ENCODE results near the gene CEP128.

Gene CEP128

DNA sequence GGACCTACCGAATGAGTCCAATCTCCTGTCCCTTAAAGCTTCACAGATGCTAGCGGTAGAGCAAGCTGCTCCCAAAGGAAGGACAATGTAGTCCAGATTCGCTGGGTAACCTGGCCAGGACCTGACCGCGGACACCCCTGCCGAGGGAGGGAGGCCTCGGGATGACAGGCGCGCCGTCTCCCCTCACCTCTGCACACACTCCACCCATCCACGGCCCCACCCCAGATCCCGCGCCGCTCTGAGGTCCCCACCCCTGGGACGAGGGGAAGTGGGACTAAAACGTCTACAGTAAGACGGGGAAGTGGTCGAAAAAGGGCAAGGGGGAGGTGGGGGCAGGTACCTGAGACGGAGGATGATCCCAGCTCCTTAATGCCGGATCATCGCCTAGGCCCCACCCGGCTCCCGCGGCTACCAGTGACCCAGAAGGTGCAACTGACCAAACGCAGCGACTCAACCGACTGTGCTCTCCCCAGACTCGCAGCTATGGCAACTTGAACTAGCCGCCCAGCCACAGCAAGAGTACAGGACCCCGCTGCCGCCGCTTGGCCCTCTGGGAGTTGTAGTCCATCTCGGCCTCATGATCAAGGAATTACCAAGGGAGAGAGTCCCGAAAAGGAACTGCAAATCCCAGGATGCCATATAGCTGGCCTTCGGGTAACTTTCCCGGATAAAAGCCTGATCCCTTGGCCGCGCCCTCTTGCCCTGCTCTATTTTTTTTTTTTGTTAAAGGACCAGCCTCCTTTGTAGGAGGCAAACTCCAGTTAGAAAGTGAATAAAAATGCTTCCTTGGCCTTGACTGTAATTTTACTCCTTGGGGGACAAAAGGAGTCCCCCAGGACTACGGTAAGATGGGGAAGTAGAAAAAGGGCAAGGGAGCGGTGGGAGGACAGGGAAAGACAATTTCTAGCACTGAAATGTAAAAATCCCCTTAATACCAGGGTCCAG lies at the start of gene CEP128:
CEP128 (minus strand) TSS at position 498 of the 945 bp plus-strand sequence.
- DNase-seq (ENCODE audit: low read depth in 2 of 2): peak; percentile 84 to 87

DNA sequence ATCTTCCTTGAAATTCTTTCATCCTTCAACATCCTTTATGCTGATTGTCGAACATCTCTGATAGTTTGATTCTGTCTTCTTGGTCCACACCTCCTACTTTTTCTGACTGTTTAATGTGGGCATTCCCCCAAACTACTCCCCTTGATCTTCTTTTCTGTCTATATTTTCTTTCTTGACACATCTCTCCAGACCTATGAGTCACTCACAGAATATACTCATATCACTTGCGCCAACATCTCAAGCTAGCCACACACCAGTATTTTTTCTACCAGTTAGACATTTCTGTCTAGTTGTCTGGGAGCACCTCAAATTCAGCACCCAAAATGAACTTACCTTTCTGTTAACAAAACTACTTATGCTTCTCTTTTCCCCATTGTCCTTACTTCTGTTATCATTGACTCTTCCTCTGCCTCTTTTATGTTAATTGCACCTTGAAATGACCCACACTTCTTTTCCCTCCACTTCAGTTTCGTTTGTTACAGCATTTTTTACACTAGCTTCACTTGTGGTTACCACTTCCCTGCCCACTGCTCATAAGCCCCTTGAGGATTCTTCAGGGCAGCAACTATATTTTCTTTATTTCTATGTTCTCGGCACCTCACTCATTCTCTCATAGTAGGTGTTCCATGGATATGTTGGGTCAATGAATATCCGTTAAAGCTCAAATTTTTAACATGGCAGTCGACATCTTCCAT lies 47.3 kb upstream of the CEP128 start:
- DNase-seq (ENCODE audit: low read depth in 2 of 2): no peak

DNA sequence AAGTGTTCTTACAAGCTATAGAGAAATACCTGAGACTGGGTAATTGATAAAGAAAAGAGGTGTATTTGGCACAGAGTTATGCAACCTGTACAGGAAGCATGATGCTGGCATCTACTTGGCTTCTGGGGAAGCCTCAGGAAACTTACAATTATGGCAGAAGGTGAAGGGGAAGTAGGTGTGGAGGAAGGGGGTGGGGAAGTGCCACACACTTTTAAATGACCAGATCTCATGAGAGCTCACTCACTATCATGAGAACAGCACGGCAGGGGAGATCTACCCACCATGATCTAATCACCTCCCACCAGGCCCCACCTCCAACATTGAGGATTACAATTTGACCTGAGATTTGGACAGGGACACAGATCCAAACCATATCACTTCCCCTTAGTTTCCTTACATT lies 46.7 kb upstream of the CEP128 start:
- no peak for DNase-seq (ENCODE audit: low read depth in 2 of 2)

DNA sequence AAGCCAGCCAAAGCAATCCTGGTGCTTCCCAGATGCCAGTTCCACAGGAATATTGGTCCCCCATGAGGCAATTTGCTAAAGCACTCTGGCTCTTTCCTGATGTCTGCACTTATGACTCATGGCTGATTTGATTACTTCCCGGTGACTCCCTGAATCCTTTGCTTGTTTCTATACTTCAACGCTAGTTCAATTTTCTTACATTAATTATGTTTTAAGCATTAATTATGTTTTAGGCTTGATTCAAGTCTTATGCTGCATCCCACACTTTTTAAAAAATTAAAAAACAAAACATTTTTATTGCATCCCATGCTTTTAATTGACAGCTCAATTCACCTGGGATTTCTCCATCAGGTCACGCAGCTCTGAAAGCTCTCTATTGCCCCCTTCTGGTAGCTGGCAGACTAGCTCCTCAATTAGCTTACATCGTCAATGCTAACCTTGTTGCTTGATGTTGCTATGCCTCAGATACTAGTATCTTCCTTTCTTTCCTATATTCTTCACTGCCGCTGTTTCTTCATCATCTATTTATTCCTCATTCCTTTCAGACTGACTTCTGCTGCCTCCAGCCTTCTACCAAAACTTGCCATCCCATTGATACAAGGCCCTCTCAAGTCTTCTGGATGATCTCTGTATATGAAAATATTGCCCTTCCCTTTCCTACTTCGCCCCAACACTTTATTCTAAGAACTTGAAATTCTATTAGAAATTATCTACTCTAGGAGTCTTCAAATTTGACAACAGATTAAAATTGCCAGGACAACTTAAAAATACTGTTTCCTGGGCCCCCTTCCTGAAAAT lies 45.9 kb upstream of the CEP128 start:
- peak; percentile 46 to 51 for DNase-seq (ENCODE audit: low read depth in 2 of 2)

DNA sequence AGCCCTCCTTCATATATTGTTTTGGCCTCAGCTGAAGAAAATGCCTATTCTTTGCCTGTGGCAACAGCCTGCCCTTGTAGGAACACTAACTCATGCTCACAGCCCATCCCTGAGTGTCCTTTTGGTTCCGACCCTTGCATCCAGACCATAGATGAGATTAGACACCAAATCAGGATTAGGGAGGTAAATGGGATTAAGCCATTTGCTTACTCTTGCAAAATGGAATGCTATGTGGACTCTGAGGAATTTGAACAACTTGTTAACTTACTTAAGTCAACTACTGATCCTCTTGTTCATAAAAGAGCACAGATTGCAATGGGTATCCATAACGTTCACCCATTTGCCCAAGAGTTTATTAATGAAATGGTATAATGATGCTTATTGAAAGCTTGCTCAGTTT lies 41.2 kb upstream of the CEP128 start:
- no peak for DNase-seq (ENCODE audit: low read depth in 2 of 2)

DNA sequence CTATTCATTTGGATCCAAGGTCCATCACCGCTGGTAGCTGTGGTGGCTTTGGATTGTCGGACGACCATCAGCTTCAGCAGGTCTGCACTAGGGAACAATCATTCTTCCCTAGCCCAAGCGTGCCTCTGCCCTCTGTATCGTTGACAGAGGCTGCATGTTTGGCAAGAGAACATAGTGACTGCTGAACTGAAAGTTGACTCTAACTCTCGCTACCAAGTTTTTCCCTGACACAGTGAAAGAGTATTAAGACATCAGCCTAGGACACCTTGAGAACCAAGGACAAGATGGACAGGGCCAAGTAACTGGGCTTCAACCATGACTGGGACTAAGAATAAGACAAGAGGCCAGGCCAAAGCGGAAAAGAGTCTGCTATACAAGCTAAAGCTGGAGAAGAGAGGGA lies 40.1 kb upstream of the CEP128 start:
- DNase-seq (ENCODE audit: low read depth in 2 of 2): no peak

DNA sequence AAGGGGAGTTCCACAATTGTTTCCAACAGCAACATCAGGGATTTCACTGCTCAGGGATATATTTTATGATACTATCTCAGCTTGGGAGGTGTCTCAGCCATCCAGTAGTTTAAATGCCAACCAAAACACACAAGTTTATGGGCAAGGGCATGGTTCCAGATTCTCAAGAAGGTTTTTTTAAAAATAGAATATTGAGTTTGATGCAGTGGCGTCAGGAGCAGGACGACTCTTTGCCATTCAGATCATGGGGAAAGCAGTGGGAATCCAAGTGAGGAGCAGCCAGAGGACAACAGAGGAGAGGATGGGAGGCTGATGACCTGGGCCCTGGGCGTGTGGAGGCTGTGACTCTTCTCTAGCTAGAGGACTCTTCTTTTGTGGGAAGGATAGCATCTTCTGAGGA lies 39.6 kb upstream of the CEP128 start:
- DNase-seq (ENCODE audit: low read depth in 2 of 2): no peak

DNA sequence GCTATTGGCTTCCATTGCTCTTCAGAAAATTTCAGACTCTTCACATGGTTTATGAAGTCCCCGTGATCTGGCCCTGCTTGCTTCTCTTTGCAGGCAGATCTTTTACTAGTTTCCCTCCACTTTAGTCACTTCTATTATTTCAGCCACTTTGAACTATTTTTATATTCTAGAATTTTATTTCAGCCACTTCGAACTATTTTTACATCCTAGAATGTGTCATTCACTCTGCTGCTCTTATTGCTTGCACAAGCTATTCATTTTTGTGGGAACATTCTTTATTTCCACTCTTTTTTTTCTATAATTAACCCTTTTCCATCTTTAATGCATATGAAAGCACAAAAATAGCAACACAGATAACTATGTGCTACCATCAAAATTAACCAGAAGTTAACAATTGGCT lies 38.4 kb upstream of the CEP128 start:
- DNase-seq (ENCODE audit: low read depth in 2 of 2): no peak

DNA sequence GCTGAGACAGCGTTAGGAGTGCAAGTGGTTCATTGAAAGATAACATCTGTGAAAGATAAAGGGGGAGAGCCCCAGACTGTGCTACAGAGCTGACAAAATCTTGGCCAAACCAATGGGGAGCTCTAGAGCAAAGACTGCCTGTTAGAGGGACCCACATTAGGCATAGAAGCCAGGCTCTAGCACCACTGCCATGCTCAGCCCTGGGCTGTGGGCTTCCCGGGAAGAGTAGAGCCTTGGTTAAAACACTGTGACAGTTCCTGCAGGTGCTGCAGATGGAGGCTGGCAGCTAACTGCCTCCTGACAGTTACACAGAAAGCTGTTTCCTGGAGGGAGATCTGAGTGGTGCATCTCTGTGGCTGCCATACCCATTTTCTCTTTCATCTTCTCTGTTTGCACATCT lies 36.9 kb upstream of the CEP128 start:
- no peak for DNase-seq (ENCODE audit: low read depth in 2 of 2)

DNA sequence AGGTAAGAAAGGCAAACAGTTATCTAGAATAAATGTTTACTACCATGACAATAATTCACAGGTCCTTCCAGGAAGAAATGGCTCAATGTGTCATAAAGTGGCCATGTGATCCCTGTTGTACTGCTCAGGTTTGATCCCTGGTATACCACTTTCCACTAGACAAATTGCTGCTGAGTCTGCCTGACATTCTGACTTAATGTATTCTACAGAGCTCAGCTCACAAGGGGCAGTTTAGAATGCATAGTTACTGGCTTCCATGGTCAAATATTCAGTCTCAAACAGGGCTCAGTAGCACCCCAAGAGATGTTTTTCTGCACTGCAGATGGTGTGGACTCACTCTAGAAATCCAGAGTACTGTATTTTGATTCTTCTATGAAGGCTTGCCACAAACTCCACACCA lies 35.7 kb upstream of the CEP128 start:
- DNase-seq (ENCODE audit: low read depth in 2 of 2): no peak

DNA sequence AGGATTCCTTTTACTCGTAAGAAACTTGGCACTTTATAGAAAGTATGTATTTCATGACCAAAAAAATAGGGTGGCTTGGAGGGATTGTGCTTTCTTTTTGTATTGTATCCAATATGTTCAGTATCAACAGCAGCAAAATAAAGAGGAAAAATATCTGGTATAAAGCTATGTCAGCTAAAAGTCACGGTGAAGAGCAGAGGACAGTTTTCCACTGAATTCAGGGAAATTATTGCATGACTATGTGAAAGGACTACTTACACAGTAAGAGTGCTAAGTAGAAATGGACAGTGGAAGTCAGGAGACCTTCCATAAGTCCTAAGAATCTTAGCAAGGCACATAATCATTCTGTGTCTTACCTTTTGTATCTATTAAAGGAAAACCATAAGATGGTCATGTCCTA lies 33.1 kb upstream of the CEP128 start:
- no peak for DNase-seq (ENCODE audit: low read depth in 2 of 2)

DNA sequence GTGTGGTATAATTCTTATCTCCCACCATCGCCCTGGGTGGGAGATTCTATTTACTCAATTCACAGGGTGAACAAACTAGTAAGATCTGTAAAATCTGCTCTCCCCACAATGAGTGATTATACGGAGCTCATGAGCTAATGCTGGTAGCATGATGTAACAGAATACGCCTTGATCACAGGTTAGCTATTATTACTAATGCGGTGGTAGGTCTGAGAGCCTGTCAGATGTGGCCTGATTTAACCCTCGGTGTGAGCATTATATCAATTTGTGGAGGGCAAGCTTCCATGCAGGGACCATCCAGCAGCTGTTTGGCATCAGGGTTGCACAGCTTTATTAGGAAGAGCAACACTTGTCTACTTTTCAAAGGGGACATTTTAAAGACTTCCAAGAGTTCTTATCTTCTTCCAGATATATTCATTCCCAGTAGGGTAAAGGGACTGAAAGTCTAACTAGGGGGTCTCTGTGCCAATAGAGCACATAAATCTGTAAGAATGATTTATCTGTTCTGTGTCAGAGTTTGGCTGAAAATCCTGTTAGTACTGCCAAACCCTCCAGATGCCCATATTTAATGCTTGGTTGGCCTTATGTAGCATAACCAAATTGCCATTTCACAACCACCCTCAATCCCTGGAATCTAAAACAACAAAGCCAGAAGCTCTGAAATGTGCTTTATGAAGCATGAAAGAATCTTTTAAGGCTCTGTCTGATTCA lies 32.5 kb upstream of the CEP128 start:
- no peak for DNase-seq (ENCODE audit: low read depth in 2 of 2)

DNA sequence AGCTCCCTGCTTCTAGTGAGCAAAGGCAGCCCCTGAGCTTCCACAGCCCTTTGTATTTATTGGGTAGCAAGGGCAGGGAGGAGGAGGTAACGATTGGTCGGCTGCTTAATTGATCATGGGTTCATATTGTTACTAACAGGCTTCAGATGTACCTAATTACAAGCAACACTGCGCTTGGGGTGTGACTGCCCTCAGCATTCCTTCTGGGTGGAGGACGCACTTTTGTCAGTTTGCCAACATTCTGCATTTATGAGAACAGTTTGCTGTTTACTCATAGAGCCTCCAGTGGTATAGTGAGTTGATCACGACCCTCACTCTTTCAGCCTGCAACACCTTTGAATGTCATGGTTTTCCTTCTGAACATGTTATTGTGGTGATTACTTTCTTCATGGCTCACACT lies 23.5 kb upstream of the CEP128 start:
- no peak for DNase-seq (ENCODE audit: low read depth in 2 of 2)

DNA sequence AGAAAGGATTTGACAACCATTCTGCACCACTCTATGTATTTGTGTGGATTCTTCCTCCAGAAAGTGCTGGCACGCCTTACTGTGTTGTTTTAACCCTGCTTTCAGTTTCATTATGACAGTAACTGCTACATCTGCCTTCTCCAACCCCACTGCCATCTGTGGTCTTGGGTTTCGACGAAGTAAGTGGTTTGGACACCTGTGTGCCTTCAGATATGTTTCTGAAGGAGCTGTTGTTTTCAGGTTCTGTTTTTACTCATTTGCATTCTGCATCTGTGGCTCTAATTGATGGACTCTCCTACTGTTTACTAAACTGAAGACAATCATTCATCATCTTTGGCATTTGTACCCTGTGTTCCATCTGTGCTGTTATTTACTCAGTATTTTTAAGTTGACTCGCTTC lies 18.0 kb upstream of the CEP128 start:
- DNase-seq (ENCODE audit: low read depth in 2 of 2): peak in 1 of 2 donors; percentile 38

DNA sequence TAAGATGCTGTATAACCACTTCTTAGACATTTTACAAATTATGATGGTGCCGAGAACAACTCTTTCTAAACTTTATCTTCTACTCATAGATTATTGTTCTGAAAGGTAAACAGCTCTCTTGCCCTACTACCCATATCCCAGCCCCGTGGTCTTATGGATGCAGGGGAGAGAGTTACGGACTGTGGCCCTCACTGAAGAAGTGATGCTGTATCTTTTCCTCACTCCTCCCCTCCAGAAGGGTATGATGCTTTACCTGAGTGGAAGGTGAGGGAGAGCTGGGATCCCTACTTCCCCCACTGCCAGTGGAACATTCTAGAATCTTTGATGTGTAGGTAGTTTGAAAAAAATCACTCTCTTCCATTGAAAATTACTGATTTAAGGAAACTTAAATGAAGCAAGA lies 17.4 kb upstream of the CEP128 start:
- DNase-seq (ENCODE audit: low read depth in 2 of 2): no peak

DNA sequence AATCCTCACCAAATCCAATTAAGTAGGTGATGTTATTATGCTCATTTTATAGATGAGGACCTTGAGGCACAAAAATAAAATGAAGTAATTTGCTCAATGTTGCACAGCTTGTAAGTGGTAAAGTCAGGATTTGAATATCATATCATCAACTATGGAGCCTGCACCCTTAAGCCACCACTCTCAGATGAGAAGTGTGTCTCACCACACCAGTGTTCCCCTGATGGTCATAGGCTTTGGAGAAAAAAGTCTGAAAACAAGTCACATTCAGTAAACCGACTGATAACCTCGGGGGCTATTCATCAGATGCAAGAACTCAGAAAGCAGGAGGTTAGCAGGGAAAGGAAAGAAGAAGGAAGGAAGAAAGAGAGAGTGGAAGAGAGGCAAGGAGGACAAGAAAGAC lies 16.7 kb upstream of the CEP128 start:
- no peak for DNase-seq (ENCODE audit: low read depth in 2 of 2)

DNA sequence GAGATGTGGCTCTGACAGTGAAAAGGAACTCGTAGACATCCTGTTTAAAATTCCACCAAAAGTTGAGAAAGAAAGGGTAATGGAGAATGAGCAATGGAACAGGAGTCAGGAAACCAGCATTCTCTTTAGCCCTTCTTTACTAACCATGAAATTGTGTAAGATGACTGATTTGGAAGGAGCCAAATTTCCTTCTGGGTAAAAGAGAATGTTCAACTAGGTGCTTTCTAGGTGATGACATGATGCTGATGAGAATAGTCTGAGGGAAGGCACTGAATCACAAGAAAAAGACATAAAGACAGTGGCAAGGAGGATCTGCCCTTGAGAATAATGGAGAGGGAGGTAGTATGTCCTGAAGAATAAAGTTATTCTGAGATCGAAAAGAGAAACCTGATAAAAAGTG lies 16.1 kb upstream of the CEP128 start:
- no peak for DNase-seq (ENCODE audit: low read depth in 2 of 2)

DNA sequence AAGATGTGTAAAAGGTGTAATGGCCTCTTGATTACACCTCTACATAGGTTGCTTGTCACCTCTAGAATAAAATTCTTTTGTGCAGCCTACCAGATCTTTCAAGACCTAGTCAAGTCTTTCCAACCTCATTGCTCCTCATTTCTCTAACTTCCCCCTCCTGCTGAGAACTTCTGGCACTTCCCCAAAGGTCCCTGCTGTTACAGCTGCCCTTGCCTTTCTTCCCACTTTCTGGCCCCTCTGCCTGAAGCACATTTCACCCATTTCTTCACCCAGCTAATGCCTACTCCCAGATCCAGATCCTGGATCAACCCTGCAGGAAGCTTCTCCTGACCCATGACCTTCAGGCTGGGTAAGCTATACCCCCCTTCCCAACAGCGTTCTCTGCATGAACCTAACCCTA lies 15.4 kb upstream of the CEP128 start:
- DNase-seq (ENCODE audit: low read depth in 2 of 2): no peak

DNA sequence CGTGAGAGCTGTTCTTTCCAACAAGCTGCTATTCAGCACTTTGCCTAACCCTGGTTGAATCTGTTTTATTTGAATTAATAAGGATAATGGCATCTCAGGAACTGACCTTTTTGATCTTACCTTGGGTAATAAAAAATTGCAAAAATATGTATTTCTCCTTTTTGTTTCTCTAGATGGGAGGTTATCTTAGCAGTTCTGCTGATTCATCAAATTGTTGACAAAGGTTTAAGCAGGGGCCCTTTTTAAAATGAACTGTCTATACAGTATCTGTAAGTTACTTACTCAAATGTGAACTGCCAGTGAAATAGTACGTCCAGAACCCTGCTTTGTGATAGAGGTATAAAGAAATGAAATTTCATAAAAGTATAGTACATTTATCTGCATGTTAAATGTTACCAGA lies 14.6 kb upstream of the CEP128 start:
- DNase-seq (ENCODE audit: low read depth in 2 of 2): no peak

DNA sequence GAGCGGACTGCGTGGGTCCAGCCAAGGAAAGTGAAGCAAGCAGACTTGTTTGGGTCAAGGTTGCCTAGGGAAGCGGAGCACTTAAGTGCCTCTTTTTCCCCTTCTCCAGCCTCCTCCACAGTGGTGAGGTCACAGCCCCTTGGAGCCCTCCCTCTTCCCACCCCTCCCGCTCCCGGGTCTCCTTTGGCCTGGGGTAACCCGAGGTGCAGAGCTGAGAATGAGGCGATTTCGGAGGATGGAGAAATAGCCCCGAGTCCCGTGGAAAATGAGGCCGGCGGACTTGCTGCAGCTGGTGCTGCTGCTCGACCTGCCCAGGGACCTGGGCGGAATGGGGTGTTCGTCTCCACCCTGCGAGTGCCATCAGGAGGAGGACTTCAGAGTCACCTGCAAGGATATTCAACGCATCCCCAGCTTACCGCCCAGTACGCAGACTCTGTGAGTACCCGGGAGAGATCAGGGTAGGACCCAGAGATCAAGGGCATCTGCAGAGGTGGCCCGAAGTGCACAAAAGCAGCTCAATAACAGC lies 13.9 kb upstream of the CEP128 start, which contains the start of gene TSHR:
TSHR (plus strand) TSS at position 206 of the 526 bp plus-strand sequence; CDS start at position 266, 60 bp downstream.
- no peak for DNase-seq (ENCODE audit: low read depth in 2 of 2)

DNA sequence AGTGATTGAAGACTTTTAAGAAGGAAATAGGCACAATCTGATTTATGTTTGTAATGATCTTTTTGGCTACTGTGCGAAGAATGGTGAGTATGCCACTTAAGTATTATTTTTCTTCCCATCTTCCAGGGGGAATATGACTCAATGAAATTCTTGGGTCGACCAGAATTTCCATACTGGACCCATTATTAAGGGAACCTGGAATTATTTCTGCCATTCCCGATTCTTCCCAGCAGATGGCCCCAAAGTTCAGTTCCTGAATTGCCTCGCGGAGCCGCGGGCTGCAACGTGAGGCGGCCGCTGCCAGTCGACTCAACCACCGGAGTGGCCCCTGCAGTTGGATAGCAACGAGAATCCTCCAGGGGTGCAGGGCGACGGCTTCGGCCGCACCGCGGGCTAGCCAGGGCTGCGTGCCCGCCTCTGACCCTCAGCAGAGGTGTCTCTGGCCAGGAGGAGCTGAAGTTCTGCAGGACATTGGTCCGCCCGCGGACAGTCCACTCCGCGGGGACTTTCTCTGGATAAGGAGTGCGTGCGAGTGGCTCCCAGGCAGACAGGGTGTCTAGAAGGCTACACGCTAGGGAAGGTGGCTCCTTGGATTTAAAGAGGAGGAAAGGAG lies 13.3 kb upstream of the CEP128 start:
- peak; percentile 60 to 63 for DNase-seq (ENCODE audit: low read depth in 2 of 2)

Data from stimulated activated CD4-positive, alpha-beta T cell treated with anti-CD3 and anti-CD28 coated beads, Interleukin-4, amount 100 ng/mL, for 48 hours (primary cell).